Cardiac muscle cell (in vitro differentiated cells and primary cell): Measurements from ENCODE around the gene VPS13A. TPM values are rescaled to one million over a fixed set of nuclear protein-coding genes. Genes with fewer than 3 reads are reported as not detected.

Experiments used
- DNase-seq, 2 donors: peaks; one replicate each; pipeline versions ENCODE4 v3.0.0 to v3.0.0-alpha.2; 2010 to 2017; ENCODE audit warnings: low read depth in 1 of 2, low spot score in 1 of 2
- H3K27ac ChIP-seq: fragments of 200-600 bp; sonication (generic); 2 replicates; pipeline ENCODE4 v1.5.1; 2016
- H3K27me3 ChIP-seq: fragments of 200-600 bp; sonication (generic); 2 replicates; pipeline ENCODE4 v1.6.0; 2016; ENCODE audit warnings: control low read depth
- H3K36me3 ChIP-seq: fragments of 200-600 bp; sonication (generic); 2 replicates; pipeline ENCODE4 v1.5.1; 2016; ENCODE audit warnings: control low read depth
- H3K4me1 ChIP-seq: fragments of 200-600 bp; sonication (generic); 2 replicates; pipeline ENCODE4 v1.8.1; 2017; ENCODE audit warnings: low read depth, mild to moderate bottlenecking, mixed run types
- H3K4me3 ChIP-seq: fragments of 200-600 bp; sonication (generic); 2 replicates; pipeline ENCODE4 v1.5.1; 2016; ENCODE audit warnings: mild to moderate bottlenecking
- H3K9me3 ChIP-seq: fragments of 200-600 bp; sonication (generic); 2 replicates; pipeline ENCODE4 v1.5.1; 2017; ENCODE audit warnings: low read depth, mild to moderate bottlenecking, control low read depth
- polyA plus RNA-seq: library from polyadenylated mRNA; unstranded; fragments of >200 nt; fragmentation: Nextera tagmentation; extraction: Ambion mirVana; gene quantifications from 2 replicates; pipeline ENCODE4 v1.2.1, GENCODE V29; 2016
- total RNA-seq: library from RNA; depleted of rRNA; stranded (reverse); fragments of >200 nt; gene quantifications from 2 replicates; pipeline ENCODE4 v1.2.3, GENCODE V29; 2016
- TF ChIP-seq, protein P1 (sequence below): IDR thresholded peaks from 2 replicates; pipeline ENCODE4 v1.5.1; 2012; ENCODE audit warnings: low read depth, mild to moderate bottlenecking, low read length

VPS13A gene
- total and polyA plus RNA-seq, 2 experiments from 2014 or later = 10.7 to 32.3 TPM

DNA sequence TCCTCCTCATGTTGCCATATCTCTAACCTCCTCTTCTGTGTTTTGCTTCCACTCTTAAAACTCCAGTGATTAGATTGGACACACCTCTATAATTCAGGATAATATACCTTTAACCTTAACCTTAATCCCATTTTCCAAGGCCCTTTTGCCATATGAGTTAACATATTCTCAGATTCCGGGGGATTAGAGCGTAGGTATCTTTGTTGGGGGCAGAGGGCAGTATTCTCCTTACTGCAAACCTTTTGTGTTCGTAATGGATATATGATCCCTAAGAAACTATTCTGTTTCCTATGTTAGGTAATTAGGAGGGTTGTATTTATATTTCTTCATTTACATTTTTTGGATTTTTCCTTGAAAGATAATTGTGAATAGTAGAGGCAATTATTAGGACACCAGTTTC is 99.5 kb downstream of the VPS13A start:
- DNase-seq = no peak
- Histone ChIP-seq H3K9me3 (no peaks in the 10 kb centered on the region), H3K27ac (no peak overlapping the region), H3K27me3 (no peaks in the 10 kb centered on the region), H3K4me3 (no peak overlapping the region), H3K36me3 (peaks cover 12% of the 10 kb centered on the region), H3K4me1 (no peaks in the 10 kb centered on the region)
- TF ChIP-seq, protein P1, sequence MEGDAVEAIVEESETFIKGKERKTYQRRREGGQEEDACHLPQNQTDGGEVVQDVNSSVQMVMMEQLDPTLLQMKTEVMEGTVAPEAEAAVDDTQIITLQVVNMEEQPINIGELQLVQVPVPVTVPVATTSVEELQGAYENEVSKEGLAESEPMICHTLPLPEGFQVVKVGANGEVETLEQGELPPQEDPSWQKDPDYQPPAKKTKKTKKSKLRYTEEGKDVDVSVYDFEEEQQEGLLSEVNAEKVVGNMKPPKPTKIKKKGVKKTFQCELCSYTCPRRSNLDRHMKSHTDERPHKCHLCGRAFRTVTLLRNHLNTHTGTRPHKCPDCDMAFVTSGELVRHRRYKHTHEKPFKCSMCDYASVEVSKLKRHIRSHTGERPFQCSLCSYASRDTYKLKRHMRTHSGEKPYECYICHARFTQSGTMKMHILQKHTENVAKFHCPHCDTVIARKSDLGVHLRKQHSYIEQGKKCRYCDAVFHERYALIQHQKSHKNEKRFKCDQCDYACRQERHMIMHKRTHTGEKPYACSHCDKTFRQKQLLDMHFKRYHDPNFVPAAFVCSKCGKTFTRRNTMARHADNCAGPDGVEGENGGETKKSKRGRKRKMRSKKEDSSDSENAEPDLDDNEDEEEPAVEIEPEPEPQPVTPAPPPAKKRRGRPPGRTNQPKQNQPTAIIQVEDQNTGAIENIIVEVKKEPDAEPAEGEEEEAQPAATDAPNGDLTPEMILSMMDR = no peak

DNA sequence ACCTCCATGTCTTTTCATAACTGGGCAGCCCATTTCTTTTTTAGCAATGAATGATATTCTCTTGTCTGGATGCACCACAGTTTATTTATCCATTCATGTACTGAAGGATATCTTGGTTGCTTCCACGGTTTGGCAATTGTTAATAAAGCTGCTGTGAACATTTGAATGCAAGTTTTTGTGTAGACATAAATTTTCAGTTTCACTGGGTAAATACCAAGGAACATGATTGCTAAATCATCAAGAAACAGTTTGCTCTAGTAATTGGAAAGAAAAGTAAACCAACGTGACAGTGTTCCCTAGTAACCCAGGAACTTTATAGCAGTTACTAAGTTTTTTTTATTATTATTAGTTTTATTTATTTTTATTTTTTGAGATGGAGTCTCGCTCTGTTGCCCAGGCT is 100.4 kb downstream of the VPS13A start:
- TF ChIP-seq, protein P1 = no peak
- H3K27ac ChIP-seq = no peak overlapping the region
- no peak for DNase-seq

GRCh38 chr9:77283991-77284390 is 106.7 kb downstream of the VPS13A start:
- Histone ChIP-seq H3K4me3 (no peak overlapping the region), H3K36me3 (peaks cover 7% of the 10 kb centered on the region), H3K9me3 (no peaks in the 10 kb centered on the region), H3K27ac (no peak overlapping the region), H3K4me1 (no peaks in the 10 kb centered on the region), H3K27me3 (no peaks in the 10 kb centered on the region)
- no peak for DNase-seq
- TF ChIP-seq, protein P1 = no peak

More for the DNA sequence above, 100.4 kb downstream of the VPS13A start:
- Histone ChIP-seq H3K36me3 (peaks cover 16% of the 10 kb centered on the region), H3K9me3 (no peaks in the 10 kb centered on the region), H3K27me3 (no peaks in the 10 kb centered on the region), H3K4me3 (no peak overlapping the region), H3K4me1 (no peaks in the 10 kb centered on the region)

DNA sequence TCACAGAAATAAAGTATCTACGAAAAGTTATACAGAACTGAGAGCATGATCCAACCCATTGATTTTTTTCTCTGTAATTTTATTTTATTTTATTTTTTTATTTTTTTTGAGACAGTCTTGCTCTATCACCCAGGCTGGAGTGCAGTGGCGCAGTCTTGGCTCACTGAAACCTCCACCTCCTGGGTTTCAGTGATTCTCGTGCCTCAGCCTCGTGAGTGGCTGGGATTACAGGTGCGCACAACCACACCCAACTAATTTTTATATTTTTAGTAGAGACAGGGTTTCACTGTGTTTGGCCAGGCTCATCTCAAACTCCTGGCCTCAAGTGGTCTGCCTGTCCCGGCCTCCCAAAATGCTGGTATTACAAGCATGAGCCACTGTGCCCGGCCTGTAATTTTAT is 107.3 kb downstream of the VPS13A start:
- no peak for DNase-seq
- Histone ChIP-seq H3K27me3 (no peaks in the 10 kb centered on the region), H3K4me1 (no peaks in the 10 kb centered on the region), H3K4me3 (no peak overlapping the region), H3K27ac (no peak overlapping the region), H3K9me3 (no peaks in the 10 kb centered on the region), H3K36me3 (peaks cover 7% of the 10 kb centered on the region)
- TF ChIP-seq, protein P1 = no peak

DNA sequence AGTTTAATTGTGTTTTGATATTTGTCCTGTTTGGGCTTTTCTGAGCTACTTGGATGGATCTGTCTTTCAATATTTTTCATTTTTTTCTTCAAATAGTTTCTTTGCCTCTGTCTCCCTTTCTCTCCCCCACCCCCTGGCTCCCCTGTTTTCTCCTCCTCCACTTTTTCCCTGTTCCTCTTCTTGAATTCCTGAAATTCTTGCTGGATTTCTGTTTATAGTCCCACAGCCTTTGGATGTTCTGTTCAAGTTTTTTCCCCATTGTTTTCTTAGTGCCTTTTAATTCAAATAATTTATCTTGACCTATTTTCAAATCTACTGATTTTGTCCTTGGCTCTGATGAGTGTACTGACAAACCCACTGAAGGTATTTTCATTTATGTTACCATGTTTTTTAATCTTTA is 113.0 kb downstream of the VPS13A start:
- Histone ChIP-seq H3K9me3 (no peaks in the 10 kb centered on the region), H3K27me3 (no peaks in the 10 kb centered on the region), H3K4me1 (no peaks in the 10 kb centered on the region), H3K4me3 (no peak overlapping the region), H3K27ac (no peak overlapping the region), H3K36me3 (no peaks in the 10 kb centered on the region)
- DNase-seq = peak in 1 of 2 donors; percentile 15
- TF ChIP-seq, protein P1 = no peak

DNA sequence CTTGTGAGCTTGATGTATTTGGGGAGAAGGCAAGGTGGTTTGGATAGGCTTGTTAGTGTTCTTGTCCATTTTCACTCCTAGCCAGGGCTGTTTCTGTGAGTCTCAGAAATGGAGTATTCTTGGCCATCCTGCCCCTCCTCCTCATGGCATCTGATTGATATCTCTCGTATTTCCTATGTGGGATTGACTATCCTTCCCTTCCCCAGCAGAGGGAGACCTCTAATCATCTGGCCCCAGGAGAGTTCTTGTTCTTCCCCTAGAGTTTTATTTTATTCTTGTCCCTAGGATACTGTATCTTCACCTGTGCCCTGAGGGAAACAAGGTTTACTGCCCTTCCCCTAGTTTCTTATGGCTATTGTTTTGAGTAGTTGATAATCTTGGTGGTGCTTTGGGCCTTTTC is 114.4 kb downstream of the VPS13A start:
- peak in 1 of 2 donors; percentile 25 for DNase-seq
- Histone ChIP-seq H3K9me3 (no peaks in the 10 kb centered on the region), H3K27me3 (no peaks in the 10 kb centered on the region), H3K4me1 (no peaks in the 10 kb centered on the region), H3K36me3 (no peaks in the 10 kb centered on the region), H3K27ac (no peak overlapping the region), H3K4me3 (no peak overlapping the region)
- TF ChIP-seq, protein P1 = peak; percentile 47
